H1 (cell line): ENCODE data around the gene GRM4.

Experiments
- ATF3 ChIP-seq: IDR thresholded peaks from 2 replicates; pipeline ENCODE4 v1.6.1; 2011; ENCODE audit warnings: low read depth, mild to moderate bottlenecking, low read length; ENCODE audit not compliant: insufficient read depth
- CEBPB ChIP-seq: IDR thresholded peaks from 2 replicates; pipeline ENCODE4 v1.6.1; 2012; ENCODE audit warnings: low read depth, low read length
- CREB1 ChIP-seq: IDR thresholded peaks from 2 replicates; pipeline ENCODE4 v1.6.1; 2012; ENCODE audit warnings: inconsistent platforms
- CTCF ChIP-seq, 3 experiments: IDR thresholded peaks; 1 replicate in 2 of 3; 2 replicates in 1 of 3; pipeline versions ENCODE4 v1.5.1 to v1.6.1; 2011; ENCODE audit warnings: low read length in 3 of 3, mild to moderate bottlenecking in 3 of 3, inconsistent platforms in 2 of 3, low read depth in 1 of 3, moderate library complexity in 1 of 3; ENCODE audit not compliant: insufficient read depth in 1 of 3; ENCODE audit errors: control extremely low read depth in 1 of 3
- EGR1 ChIP-seq: IDR thresholded peaks from 2 replicates; pipeline ENCODE4 v1.6.1; 2011; ENCODE audit warnings: low read depth, low read length, borderline replicate concordance
- EZH2 ChIP-seq: fragments of 200-600 bp; sonication (generic); IDR thresholded peaks from 2 replicates; pipeline ENCODE4 v1.7.1; 2012; ENCODE audit warnings: low read depth, mild to moderate bottlenecking, moderate library complexity, low read length, inconsistent platforms; ENCODE audit not compliant: severe bottlenecking
- RAD21 ChIP-seq, 2 experiments: IDR thresholded peaks in 1 of 2; conservative IDR thresholded peaks in 1 of 2; 2 replicates each; pipeline ENCODE4 v1.6.1; 2011; ENCODE audit warnings: low read depth in 2 of 2, low read length in 2 of 2, improper control_type of control experiment in 1 of 2, inconsistent platforms in 1 of 2, mild to moderate bottlenecking in 1 of 2, moderate library complexity in 1 of 2
- SIRT6 ChIP-seq: IDR thresholded peaks from one replicate; pipeline ENCODE4 v1.7.1; 2012; ENCODE audit warnings: low read length, inconsistent platforms
- SP1 ChIP-seq: IDR thresholded peaks from 2 replicates; pipeline ENCODE4 v1.6.1; 2011; ENCODE audit warnings: low read depth, low read length

GRCh38 chr6:34102099-34102656 lies 43.7 kb downstream of the GRM4 start:
- TF ChIP-seq CTCF (IDR thresholded peaks at IDR 0.05; ENCODE audit: control extremely low read depth in 1 of 3, insufficient read depth in 1 of 3, low read depth in 1 of 3, low read length in 3 of 3), result no peak
- TF ChIP-seq CEBPB, result no peak
- no peak for TF ChIP-seq SP1
- no peak for TF ChIP-seq SIRT6
- TF ChIP-seq EZH2, result no peak
- TF ChIP-seq RAD21 (IDR thresholded peaks at IDR 0.05 in 1 of 2, conservative IDR thresholded peaks at IDR 0.05 in 1 of 2; ENCODE audit: low read depth in 2 of 2, low read length in 2 of 2), result no peak
- TF ChIP-seq CREB1, result no peak
- TF ChIP-seq EGR1, result no peak
- TF ChIP-seq ATF3, result no peak
